ENCODE data around the gene SPG21.

Gene SPG21

GRCh38 chr15:64990168-64990470 is 405 bp upstream of the SPG21 start:
- no peak for DNase-seq

- DNase-seq = no peak
These were observed 2.6 kb downstream of the SPG21 start for GRCh38 chr15:64987136-64987535.

GRCh38 chr15:64985366-64986033 is 4.2 kb downstream of the SPG21 start:
- peak; percentile 53 for DNase-seq

- DNase-seq = no peak
These were observed 7.2 kb downstream of the SPG21 start for GRCh38 chr15:64982472-64982871.

- DNase-seq = no peak
These were observed 7.8 kb downstream of the SPG21 start for GRCh38 chr15:64981812-64982431.

GRCh38 chr15:64979252-64979710 is 10.4 kb downstream of the SPG21 start:
- DNase-seq = no peak

- no peak for DNase-seq
These were observed 14.3 kb downstream of the SPG21 start for GRCh38 chr15:64975390-64975789.

- DNase-seq = no peak
These were observed 19.0 kb downstream of the SPG21 start for GRCh38 chr15:64970698-64971097.

GRCh38 chr15:64969401-64969800 is 20.3 kb downstream of the SPG21 start:
- DNase-seq = no peak

GRCh38 chr15:64961013-64961412 is 28.7 kb downstream of the SPG21 start:
- no peak for DNase-seq

GRCh38 chr15:64960153-64960552 is 29.6 kb downstream of the SPG21 start:
- DNase-seq = no peak

GRCh38 chr15:64959128-64959527 is 30.6 kb downstream of the SPG21 start:
- no peak for DNase-seq

GRCh38 chr15:64954395-64954794 is 35.3 kb downstream of the SPG21 start:
- DNase-seq = no peak

GRCh38 chr15:64951777-64952418 is 37.8 kb downstream of the SPG21 start:
- DNase-seq = no peak

- DNase-seq = peak; percentile 44
These were observed 38.8 kb downstream of the SPG21 start for GRCh38 chr15:64950888-64951287.

GRCh38 chr15:64949383-64950186 is 40.1 kb downstream of the SPG21 start:
- DNase-seq = no peak

- DNase-seq = no peak
These were observed 40.8 kb downstream of the SPG21 start for GRCh38 chr15:64948916-64949315.

- no peak for DNase-seq
These were observed 42.5 kb downstream of the SPG21 start for GRCh38 chr15:64947211-64947610.

GRCh38 chr15:64944961-64945360 is 44.8 kb downstream of the SPG21 start:
- DNase-seq = no peak

- no peak for DNase-seq
These were observed 46.0 kb downstream of the SPG21 start for GRCh38 chr15:64943512-64944225.

- no peak for DNase-seq
These were observed 47.4 kb downstream of the SPG21 start for GRCh38 chr15:64942356-64942755.

- DNase-seq = no peak
These were observed 51.5 kb downstream of the SPG21 start for GRCh38 chr15:64938192-64938591.

GRCh38 chr15:64934023-64934422 is 55.7 kb downstream of the SPG21 start:
- no peak for DNase-seq
